BE2C (cell line): ENCODE measurements around the gene DPP8.
"Not testable (repeated sequence)": the region's sequence is repeated elsewhere in the genome, so short reads cannot be mapped to it uniquely, and the experiment has no call there.

ENCODE experiments used
- DNase-seq: peaks from one replicate; pipeline ENCODE4 v3.0.0-alpha.2; 2020
- H3K27me3 ChIP-seq: fragments of 250-450 bp; sonication (Bioruptor Pico); 2 replicates; pipeline ENCODE4 v1.5.1; 2020; ENCODE audit warnings: mild to moderate bottlenecking
- H3K36me3 ChIP-seq: fragments of 250-450 bp; sonication (Bioruptor Pico); 2 replicates; pipeline ENCODE4 v1.5.1; 2020; ENCODE audit warnings: mild to moderate bottlenecking
- H3K4me1 ChIP-seq: fragments of 250-450 bp; sonication (Bioruptor Pico); 2 replicates; pipeline ENCODE4 v1.5.1; 2020
- H3K4me3 ChIP-seq: 2 replicates; pipeline ENCODE4 v1.5.1; 2011; ENCODE audit warnings: low read depth, low read length
- H3K9me3 ChIP-seq: fragments of 250-450 bp; sonication (Bioruptor Pico); 2 replicates; pipeline ENCODE4 v1.5.1; 2020
- CTCF ChIP-seq: IDR thresholded peaks from 2 replicates; pipeline ENCODE4 v1.5.1; 2012; ENCODE audit warnings: mild to moderate bottlenecking, low read depth, low read length

DPP8 gene

GRCh38 chr15:65556622-65557021, 39.1 kb upstream of the DPP8 start:
- no peak for DNase-seq
- no peak overlapping the region for H3K4me3 ChIP-seq

DNA sequence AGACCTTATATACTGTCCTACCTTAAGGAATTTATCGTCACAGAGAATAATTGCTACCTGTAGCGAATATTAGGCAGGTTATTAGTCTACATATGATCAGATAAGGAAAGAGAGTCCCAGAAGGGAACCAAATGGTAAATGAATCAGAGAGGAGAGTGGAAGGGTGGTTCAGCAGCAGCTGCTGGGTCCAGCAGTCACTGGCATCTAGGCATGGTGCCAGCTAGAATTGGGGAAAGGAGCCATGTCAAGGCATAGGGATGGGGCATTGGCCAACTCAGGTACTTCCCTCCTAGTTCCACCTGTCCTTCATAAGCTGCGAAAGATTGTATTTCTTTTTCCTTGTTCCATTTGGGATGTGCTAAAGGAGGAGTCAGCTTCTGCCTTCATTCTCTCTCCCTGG, 36.2 kb upstream of the DPP8 start:
- no peaks in the 10 kb centered on the region for H3K27me3 ChIP-seq
- H3K4me3 ChIP-seq, result no peak overlapping the region
- peak; percentile 20 for DNase-seq
- TF ChIP-seq CTCF, result no peak
- H3K36me3 ChIP-seq, result peaks cover 48% of the 10 kb centered on the region
- 0 out of 2 replicates have a peak, but pooled peaks cover 3% of the 10 kb centered on the region for H3K4me1 ChIP-seq
- no peaks in the 10 kb centered on the region for H3K9me3 ChIP-seq

More at GRCh38 chr15:65556622-65557021, 39.1 kb upstream of the DPP8 start:
- no peak for TF ChIP-seq CTCF
- Histone ChIP-seq H3K4me1 (0 out of 2 replicates have a peak, but pooled peaks cover 3% of the 10 kb centered on the region), H3K9me3 (no peaks in the 10 kb centered on the region), H3K27me3 (no peaks in the 10 kb centered on the region), H3K36me3 (peaks cover 73% of the 10 kb centered on the region)

DNA sequence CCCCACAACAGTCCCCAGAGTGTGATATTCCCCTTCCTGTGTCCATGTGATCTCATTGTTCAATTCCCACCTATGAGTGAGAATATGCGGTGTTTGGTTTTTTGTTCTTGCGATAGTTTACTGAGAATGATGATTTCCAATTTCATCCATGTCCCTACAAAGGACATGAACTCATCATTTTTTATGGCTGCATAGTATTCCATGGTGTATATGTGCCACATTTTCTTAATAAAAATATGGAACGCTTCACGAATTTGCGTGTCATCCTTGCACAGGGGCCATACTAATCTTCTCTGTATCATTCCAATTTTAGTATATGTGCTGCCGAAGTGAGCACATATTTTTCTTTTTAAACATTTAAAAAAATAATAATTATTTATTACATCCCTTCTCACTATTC, 35.4 kb upstream of the DPP8 start:
- not testable (repeated sequence) for H3K4me1 ChIP-seq, H3K27me3 ChIP-seq, H3K9me3 ChIP-seq, DNase-seq, H3K4me3 ChIP-seq
- peaks cover 40% of the 10 kb centered on the region for H3K36me3 ChIP-seq

DNA sequence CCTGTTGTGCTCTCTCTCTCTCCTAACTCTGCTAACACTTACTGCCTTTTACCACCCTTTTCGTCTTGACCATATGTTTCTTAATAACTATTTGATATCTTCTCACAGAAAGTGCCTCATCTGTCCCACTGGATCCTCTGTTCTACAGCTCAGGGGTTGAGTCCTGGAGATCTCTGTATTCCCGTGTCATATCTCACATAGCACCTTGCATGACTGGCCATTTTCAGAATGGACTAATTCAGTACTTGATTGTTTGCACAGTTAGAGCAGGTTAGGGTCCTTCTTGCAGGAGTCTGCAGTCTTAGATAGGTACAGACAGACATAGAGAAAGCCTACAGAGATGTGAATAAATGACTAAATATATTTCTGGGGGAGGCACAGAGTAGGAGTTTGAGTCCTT, 33.7 kb upstream of the DPP8 start:
- Histone ChIP-seq H3K36me3 (peaks cover 29% of the 10 kb centered on the region), H3K27me3 (no peaks in the 10 kb centered on the region), H3K4me3 (no peak overlapping the region), H3K4me1 (no peaks in the 10 kb centered on the region), H3K9me3 (no peaks in the 10 kb centered on the region)
- no peak for DNase-seq
- TF ChIP-seq CTCF, result no peak

DNA sequence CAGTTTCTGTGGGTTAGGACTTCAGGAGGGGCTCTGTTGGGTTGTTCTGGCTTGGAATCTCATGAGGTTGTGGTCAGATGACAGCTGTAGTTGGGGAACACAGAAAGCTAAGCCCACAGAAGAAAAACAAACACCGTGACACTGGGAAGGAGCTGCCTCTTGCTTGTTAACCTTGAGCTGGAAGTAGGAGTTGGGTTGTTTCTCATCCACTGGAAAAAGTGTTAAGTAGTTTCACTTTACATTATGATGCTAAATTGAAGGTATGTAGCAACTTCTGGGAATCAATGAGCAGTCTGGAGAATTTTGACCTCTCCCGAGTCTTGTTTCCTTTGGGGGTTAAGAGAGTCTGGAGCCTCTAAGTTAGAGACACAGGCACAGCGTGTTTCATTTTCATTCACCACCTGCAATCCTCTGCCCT, 33.2 kb upstream of the DPP8 start:
- H3K27me3 ChIP-seq, result no peaks in the 10 kb centered on the region
- no peaks in the 10 kb centered on the region for H3K9me3 ChIP-seq
- TF ChIP-seq CTCF, result no peak
- peaks cover 24% of the 10 kb centered on the region for H3K36me3 ChIP-seq
- DNase-seq, result no peak
- no peaks in the 10 kb centered on the region for H3K4me1 ChIP-seq
- H3K4me3 ChIP-seq, result no peak overlapping the region

GRCh38 chr15:65549288-65549687, 31.8 kb upstream of the DPP8 start:
- H3K36me3 ChIP-seq, result peaks cover 12% of the 10 kb centered on the region
- H3K4me1 ChIP-seq, DNase-seq, H3K4me3 ChIP-seq, H3K9me3 ChIP-seq, H3K27me3 ChIP-seq: not testable (repeated sequence)

- Histone ChIP-seq H3K4me1 (no peaks in the 10 kb centered on the region), H3K36me3 (peaks cover 5% of the 10 kb centered on the region; the same call in 1 of the 2 replicates), H3K27me3 (no peaks in the 10 kb centered on the region), H3K4me3 (no peak overlapping the region), H3K9me3 (no peaks in the 10 kb centered on the region)
- no peak for DNase-seq
- no peak for TF ChIP-seq CTCF
These were observed 30.4 kb upstream of the DPP8 start for GRCh38 chr15:65547841-65548240.
